Measurements from ENCODE around the gene RNF135.

DNA sequence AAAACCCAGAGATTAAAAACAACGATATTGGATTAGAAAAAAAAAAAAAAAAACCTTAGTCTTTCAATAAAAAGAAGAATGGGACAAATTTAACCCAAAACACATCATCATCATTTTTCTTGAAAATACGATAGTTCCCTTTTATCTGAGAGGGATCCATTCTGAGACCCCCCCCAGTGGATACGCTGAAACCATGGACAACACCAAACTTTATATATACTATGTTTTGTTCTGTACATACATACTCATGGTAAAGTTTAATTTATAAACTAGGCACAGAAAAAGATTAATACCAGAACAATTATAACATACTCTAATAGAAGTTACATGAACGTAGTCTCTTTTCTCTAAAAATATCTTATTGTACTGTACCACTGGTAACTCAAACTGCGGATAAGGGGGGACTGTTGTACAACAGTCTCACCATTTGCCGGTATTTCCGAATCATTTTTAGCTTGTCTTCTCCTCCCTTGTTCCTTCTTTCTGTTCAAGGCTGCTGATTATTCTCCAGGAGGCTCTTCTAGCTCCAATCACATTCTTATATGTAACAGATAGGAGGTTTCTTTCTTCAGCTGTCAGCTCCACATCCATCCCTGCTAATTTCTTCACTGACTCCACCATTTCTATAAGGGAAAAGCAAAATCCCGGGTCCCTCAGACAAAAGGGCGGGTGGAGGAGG, 37.0 kb downstream of the RNF135 start:
- TF ChIP-seq, protein P1, sequence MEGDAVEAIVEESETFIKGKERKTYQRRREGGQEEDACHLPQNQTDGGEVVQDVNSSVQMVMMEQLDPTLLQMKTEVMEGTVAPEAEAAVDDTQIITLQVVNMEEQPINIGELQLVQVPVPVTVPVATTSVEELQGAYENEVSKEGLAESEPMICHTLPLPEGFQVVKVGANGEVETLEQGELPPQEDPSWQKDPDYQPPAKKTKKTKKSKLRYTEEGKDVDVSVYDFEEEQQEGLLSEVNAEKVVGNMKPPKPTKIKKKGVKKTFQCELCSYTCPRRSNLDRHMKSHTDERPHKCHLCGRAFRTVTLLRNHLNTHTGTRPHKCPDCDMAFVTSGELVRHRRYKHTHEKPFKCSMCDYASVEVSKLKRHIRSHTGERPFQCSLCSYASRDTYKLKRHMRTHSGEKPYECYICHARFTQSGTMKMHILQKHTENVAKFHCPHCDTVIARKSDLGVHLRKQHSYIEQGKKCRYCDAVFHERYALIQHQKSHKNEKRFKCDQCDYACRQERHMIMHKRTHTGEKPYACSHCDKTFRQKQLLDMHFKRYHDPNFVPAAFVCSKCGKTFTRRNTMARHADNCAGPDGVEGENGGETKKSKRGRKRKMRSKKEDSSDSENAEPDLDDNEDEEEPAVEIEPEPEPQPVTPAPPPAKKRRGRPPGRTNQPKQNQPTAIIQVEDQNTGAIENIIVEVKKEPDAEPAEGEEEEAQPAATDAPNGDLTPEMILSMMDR (conservative IDR thresholded peaks at IDR 0.05; ENCODE audit: low read depth, low read length), result no peak
- no peak for TF ChIP-seq EZH2phosphoT487 (IDR thresholded peaks at IDR 0.05; ENCODE audit: borderline replicate concordance, low read length)
- no peak for TF ChIP-seq EZH2 (IDR thresholded peaks at IDR 0.05; ENCODE audit: low read length, unreplicated experiment)

Data from PC-3 (cell line).